NCI-H1436 (cell line): ENCODE results near the gene MME.

Experiments used
- DNase-seq: peaks from one replicate; lab custom pipeline; 2025; lab: John Stamatoyannopoulos, UW

MME gene

GRCh38 chr3:155079746-155080487 is at the start of gene MME:
TSS of gene MME (plus strand) at chr3:155080319. CDS start at chr3:155084168, 3,849 bp downstream.
- DNase-seq = no peak

GRCh38 chr3:155031186-155031585 is 48.9 kb upstream of the MME start:
- no peak for DNase-seq

GRCh38 chr3:155032918-155033317 is 47.2 kb upstream of the MME start:
- DNase-seq = no peak

GRCh38 chr3:155034786-155035185 is 45.3 kb upstream of the MME start:
- DNase-seq = no peak

- DNase-seq = no peak
Measured at GRCh38 chr3:155035553-155035952, 44.6 kb upstream of the MME start.

GRCh38 chr3:155037508-155038202 is 42.5 kb upstream of the MME start:
- no peak for DNase-seq

GRCh38 chr3:155038203-155038554 is 41.9 kb upstream of the MME start:
- DNase-seq = no peak

- no peak for DNase-seq
Measured at GRCh38 chr3:155046935-155047334, 33.2 kb upstream of the MME start.

- DNase-seq = no peak
Measured at GRCh38 chr3:155047672-155048071, 32.4 kb upstream of the MME start.

- DNase-seq = no peak
Measured at GRCh38 chr3:155049959-155050358, 30.2 kb upstream of the MME start.

- no peak for DNase-seq
Measured at GRCh38 chr3:155052470-155052869, 27.6 kb upstream of the MME start.

- no peak for DNase-seq
Measured at GRCh38 chr3:155053756-155054155, 26.4 kb upstream of the MME start.

GRCh38 chr3:155064920-155065319 is 15.2 kb upstream of the MME start:
- no peak for DNase-seq

- no peak for DNase-seq
Measured at GRCh38 chr3:155065537-155065936, 14.6 kb upstream of the MME start.

GRCh38 chr3:155069729-155070128 is 10.4 kb upstream of the MME start:
- no peak for DNase-seq

- no peak for DNase-seq
Measured at GRCh38 chr3:155070316-155070715, 9.8 kb upstream of the MME start.

- DNase-seq = no peak
Measured at GRCh38 chr3:155070932-155071387, 9.2 kb upstream of the MME start.

GRCh38 chr3:155075200-155075599 is 4.9 kb upstream of the MME start:
- DNase-seq = no peak

GRCh38 chr3:155076888-155077287 is 3.2 kb upstream of the MME start:
- no peak for DNase-seq

- DNase-seq = no peak
Measured at GRCh38 chr3:155078711-155079467, 1.2 kb upstream of the MME start.

- no peak for DNase-seq
Measured at GRCh38 chr3:155079468-155079745, 712 bp upstream of the MME start.

- no peak for DNase-seq
Measured at GRCh38 chr3:155080692-155081091, 573 bp downstream of the MME start.

GRCh38 chr3:155083313-155083905 is 3.3 kb downstream of the MME start:
- DNase-seq = no peak
